Measurements from ENCODE around the gene BTBD10. TPM values are rescaled to one million over a fixed set of nuclear protein-coding genes. Genes with fewer than 3 reads are reported as not detected.
A peak's percentile ranks its signal among the peaks of the same experiment; 100 is the strongest.

The BTBD10 gene
- total RNA-seq, 1 donor, result 55.7 TPM

DNA sequence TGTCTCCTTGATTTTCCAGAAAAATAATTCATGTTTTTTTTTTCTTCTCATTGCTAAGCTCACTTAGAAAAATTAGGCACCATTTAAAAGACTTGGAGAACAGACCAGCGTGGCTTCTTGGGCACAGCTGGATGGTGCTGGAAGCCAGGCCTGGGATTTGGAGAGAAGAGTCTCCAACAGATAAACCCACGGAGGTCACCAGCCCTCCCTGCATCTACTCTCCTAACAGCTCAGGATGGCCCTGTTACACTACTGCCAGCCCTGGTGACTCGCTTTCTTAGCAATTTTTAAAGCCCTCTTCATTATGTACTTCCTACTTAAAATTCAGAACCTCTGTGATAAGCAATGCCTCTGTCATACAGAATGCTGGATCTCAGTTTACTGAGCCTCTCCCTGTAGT, 31.0 kb upstream of the BTBD10 start:
- Histone ChIP-seq H3K4me3 (ENCODE audit: insufficient read depth, low read length) (no peak overlapping the region), H3K27me3 (ENCODE audit: insufficient read depth, low read length) (peaks cover 4% of the 10 kb centered on the region), H3K27ac (ENCODE audit: low read depth, low read length) (no peak overlapping the region), H3K4me2 (ENCODE audit: insufficient read depth, low read length) (no peak overlapping the region), H3K4me1 (ENCODE audit: insufficient read depth, low read length) (no peaks in the 10 kb centered on the region), H2AFZ (ENCODE audit: low read length) (no peak overlapping the region), H3K9me3 (ENCODE audit: low read depth, low read length) (no peaks in the 10 kb centered on the region), H4K20me1 (ENCODE audit: insufficient read depth, low read length) (no peaks in the 10 kb centered on the region), H3K36me3 (ENCODE audit: insufficient read depth, low read length) (no peaks in the 10 kb centered on the region), H3K79me2 (ENCODE audit: insufficient read depth, low read length) (no peaks in the 10 kb centered on the region)
- TF ChIP-seq, protein P1, sequence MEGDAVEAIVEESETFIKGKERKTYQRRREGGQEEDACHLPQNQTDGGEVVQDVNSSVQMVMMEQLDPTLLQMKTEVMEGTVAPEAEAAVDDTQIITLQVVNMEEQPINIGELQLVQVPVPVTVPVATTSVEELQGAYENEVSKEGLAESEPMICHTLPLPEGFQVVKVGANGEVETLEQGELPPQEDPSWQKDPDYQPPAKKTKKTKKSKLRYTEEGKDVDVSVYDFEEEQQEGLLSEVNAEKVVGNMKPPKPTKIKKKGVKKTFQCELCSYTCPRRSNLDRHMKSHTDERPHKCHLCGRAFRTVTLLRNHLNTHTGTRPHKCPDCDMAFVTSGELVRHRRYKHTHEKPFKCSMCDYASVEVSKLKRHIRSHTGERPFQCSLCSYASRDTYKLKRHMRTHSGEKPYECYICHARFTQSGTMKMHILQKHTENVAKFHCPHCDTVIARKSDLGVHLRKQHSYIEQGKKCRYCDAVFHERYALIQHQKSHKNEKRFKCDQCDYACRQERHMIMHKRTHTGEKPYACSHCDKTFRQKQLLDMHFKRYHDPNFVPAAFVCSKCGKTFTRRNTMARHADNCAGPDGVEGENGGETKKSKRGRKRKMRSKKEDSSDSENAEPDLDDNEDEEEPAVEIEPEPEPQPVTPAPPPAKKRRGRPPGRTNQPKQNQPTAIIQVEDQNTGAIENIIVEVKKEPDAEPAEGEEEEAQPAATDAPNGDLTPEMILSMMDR (IDR thresholded peaks at IDR 0.05; ENCODE audit: extremely low read depth, low read depth, low read length), result no peak
- no peak for DNase-seq (ENCODE audit: insufficient read length, low spot score, missing footprints)

DNA sequence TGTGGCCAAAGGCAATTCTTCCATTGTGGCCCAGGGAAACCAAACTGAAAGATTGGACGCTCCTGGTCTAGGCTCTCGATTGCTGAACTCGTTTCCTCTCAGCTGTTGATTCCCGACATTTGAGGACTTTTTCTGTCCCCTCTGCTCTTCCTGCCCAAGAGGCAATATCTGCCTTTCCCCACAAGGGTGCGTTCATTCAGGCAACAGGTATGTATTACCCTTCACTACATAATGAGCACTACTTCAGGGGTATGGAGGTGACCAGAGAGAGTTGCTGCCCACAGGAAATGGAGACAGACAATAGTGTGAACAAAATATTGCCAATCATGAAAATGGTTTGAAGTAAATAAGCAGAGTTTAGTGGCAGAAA, 24.6 kb upstream of the BTBD10 start:
- no peaks in the 10 kb centered on the region for H3K9me3 ChIP-seq (ENCODE audit: low read depth, low read length)
- H2AFZ ChIP-seq (ENCODE audit: low read length), result peak overlapping the region; percentile 81
- TF ChIP-seq, protein P1 (IDR thresholded peaks at IDR 0.05; ENCODE audit: extremely low read depth, low read depth, low read length), result peak; percentile 32
- no peaks in the 10 kb centered on the region for H3K36me3 ChIP-seq (ENCODE audit: insufficient read depth, low read length)
- peak overlapping the region; percentile 63 for H3K4me3 ChIP-seq (ENCODE audit: insufficient read depth, low read length)
- H4K20me1 ChIP-seq (ENCODE audit: insufficient read depth, low read length), result no peaks in the 10 kb centered on the region
- peak overlapping the region; percentile 60 for H3K4me2 ChIP-seq (ENCODE audit: insufficient read depth, low read length)
- DNase-seq (ENCODE audit: insufficient read length, low spot score, missing footprints), result peak; percentile 52
- H3K4me1 ChIP-seq (ENCODE audit: insufficient read depth, low read length), result no peaks in the 10 kb centered on the region
- no peaks in the 10 kb centered on the region for H3K79me2 ChIP-seq (ENCODE audit: insufficient read depth, low read length)
- peaks cover 5% of the 10 kb centered on the region for H3K27me3 ChIP-seq (ENCODE audit: insufficient read depth, low read length)
- H3K27ac ChIP-seq (ENCODE audit: low read depth, low read length), result no peak overlapping the region

DNA sequence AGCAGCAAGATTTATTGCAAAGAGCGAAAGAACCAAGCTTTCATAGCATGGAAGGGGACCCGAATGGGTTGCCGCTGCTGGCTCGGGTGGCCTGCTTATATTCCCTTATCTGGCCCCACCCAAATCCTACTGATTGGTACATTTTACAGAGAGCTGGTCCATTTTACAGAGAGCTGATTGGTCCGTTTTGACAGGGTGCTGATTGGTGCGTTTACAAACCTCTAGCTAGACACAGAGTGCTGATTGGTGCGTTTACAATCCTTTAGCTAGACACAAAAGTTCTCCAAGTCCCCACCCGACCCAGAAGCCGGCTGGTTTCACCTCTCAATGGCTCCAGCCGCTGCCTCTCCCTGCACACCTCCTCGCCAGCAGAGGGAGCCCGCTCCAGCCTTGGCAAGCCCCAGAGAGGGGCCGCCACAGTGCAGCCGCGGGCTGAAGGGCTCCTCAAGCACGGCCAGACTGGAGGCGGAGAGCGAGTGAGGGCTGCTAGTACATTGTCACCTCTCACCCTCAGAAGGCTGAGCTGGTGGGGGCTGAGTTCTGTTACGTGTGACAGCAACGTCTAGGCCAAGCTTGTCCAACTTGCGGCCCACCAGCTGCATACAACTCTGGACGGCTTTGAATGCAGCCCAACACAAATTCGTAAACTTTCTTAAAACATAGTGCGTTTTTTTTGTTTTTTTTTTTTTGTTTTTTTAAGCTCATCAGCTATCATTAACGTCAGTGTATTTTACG, 24.1 kb upstream of the BTBD10 start:
- H2AFZ ChIP-seq (ENCODE audit: low read length), result peak overlapping the region; percentile 81
- DNase-seq (ENCODE audit: insufficient read length, low spot score, missing footprints), result no peak
- H3K4me3 ChIP-seq (ENCODE audit: insufficient read depth, low read length), result peak overlapping the region; percentile 63

DNA sequence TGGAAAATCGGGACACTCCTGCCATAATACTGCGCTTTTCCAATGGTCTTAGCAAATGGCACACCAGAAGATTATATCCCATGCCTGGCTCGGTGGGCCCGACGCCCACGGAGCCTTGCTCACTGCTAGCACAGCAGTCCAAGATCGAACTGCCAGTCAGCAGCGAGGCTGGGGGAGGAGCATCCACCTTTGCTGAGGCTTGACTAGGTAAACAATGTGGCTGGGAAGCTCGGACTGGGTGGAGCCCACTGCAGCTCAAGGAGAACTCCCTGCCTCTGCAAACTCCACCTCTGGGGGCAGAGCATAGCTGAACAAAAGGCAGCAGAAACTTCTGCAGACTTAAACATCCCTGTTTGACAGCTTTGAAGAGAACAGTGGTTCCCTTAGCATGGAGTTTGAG, 17.2 kb upstream of the BTBD10 start:
- no peaks in the 10 kb centered on the region for H3K27me3 ChIP-seq (ENCODE audit: insufficient read depth, low read length)
- H3K4me3 ChIP-seq (ENCODE audit: insufficient read depth, low read length), result no peak overlapping the region
- no peak overlapping the region for H2AFZ ChIP-seq (ENCODE audit: low read length)
- no peaks in the 10 kb centered on the region for H3K9me3 ChIP-seq (ENCODE audit: low read depth, low read length)
- H3K36me3 ChIP-seq (ENCODE audit: insufficient read depth, low read length), result no peaks in the 10 kb centered on the region
- DNase-seq (ENCODE audit: insufficient read length, low spot score, missing footprints), result no peak
- no peaks in the 10 kb centered on the region for H4K20me1 ChIP-seq (ENCODE audit: insufficient read depth, low read length)
- no peak overlapping the region for H3K4me2 ChIP-seq (ENCODE audit: insufficient read depth, low read length)
- H3K27ac ChIP-seq (ENCODE audit: low read depth, low read length), result no peak overlapping the region
- H3K4me1 ChIP-seq (ENCODE audit: insufficient read depth, low read length), result no peaks in the 10 kb centered on the region
- H3K79me2 ChIP-seq (ENCODE audit: insufficient read depth, low read length), result no peaks in the 10 kb centered on the region
- TF ChIP-seq, protein P1 (IDR thresholded peaks at IDR 0.05; ENCODE audit: extremely low read depth, low read depth, low read length), result no peak

More for the DNA sequence above, 24.1 kb upstream of the BTBD10 start:
- peaks cover 5% of the 10 kb centered on the region for H3K27me3 ChIP-seq (ENCODE audit: insufficient read depth, low read length)
- H3K4me1 ChIP-seq (ENCODE audit: insufficient read depth, low read length), result no peaks in the 10 kb centered on the region
- TF ChIP-seq, protein P1 (IDR thresholded peaks at IDR 0.05; ENCODE audit: extremely low read depth, low read depth, low read length), result peak; percentile 43
- no peaks in the 10 kb centered on the region for H3K79me2 ChIP-seq (ENCODE audit: insufficient read depth, low read length)
- H3K4me2 ChIP-seq (ENCODE audit: insufficient read depth, low read length), result peak overlapping the region; percentile 60
- H3K36me3 ChIP-seq (ENCODE audit: insufficient read depth, low read length), result no peaks in the 10 kb centered on the region
- no peak overlapping the region for H3K27ac ChIP-seq (ENCODE audit: low read depth, low read length)
- H4K20me1 ChIP-seq (ENCODE audit: insufficient read depth, low read length), result no peaks in the 10 kb centered on the region
- H3K9me3 ChIP-seq (ENCODE audit: low read depth, low read length), result no peaks in the 10 kb centered on the region

All from osteoblast (primary cell).